Fibroblast of villous mesenchyme (primary cell): ENCODE measurements around the gene ZHX3. TPM values are rescaled to one million over a fixed set of nuclear protein-coding genes. Genes with fewer than 3 reads are reported as not detected.

Source experiments
- DNase-seq: peaks from one replicate; pipeline ENCODE4 v3.0.0-alpha.2; 2010; ENCODE audit warnings: low read depth
- H3K4me3 ChIP-seq: 2 replicates; pipeline ENCODE4 v1.5.1; 2011; ENCODE audit warnings: low read depth, mild to moderate bottlenecking, low read length
- CTCF ChIP-seq: IDR thresholded peaks from 2 replicates; pipeline ENCODE4 v1.5.1; 2012; ENCODE audit warnings: low read depth, mild to moderate bottlenecking, low read length; ENCODE audit not compliant: insufficient read depth
- small RNA-seq: library from RNA; depleted of rRNA; stranded (forward); fragments of <200 nt; gene quantifications from one replicate; pipeline ENCODE3, GENCODE V24; 2012
- total RNA-seq: library from RNA; depleted of rRNA; stranded (reverse); fragments of >200 nt; gene quantifications from 2 replicates; pipeline ENCODE4 v1.2.3, GENCODE V29; 2012

The ZHX3 gene
- total RNA-seq, 1 donor: 39.3 TPM

- TF ChIP-seq CTCF: no peak
- DNase-seq: no peak
- H3K4me3 ChIP-seq: no peak overlapping the region
Observed at GRCh38 chr20:41131594-41132387, 185.7 kb downstream of the ZHX3 start.

Small RNA genes lying within 50 kb of the gene (small RNA-seq; reads per million reads assigned to genes)
- not detected for gene AL022394.1
- gene MIR6871: not detected
- gene RN7SL615P: not detected

Other genes with a start within 250 kb of the ZHX3 start
- 60.9 and 94.7 TPM in 2 replicates for gene PLCG1, start 180.2 kb downstream of the ZHX3 start, total RNA-seq
- gene LPIN3, start 23.1 kb upstream of the ZHX3 start, total RNA-seq: 5.6 and 7.4 TPM in 2 replicates
- under 0.01 TPM in 1 of 2 replicates, not detected in the other for gene EMILIN3, start 49.1 kb upstream of the ZHX3 start, total RNA-seq